ENCODE results near the gene ERC2. TPM values are rescaled to one million over a fixed set of nuclear protein-coding genes. Genes with fewer than 3 reads are reported as not detected.
A peak's percentile ranks its signal among the peaks of the same experiment; 100 is the strongest.
"Not testable (repeated sequence)": the region's sequence is repeated elsewhere in the genome, so short reads cannot be mapped to it uniquely, and the experiment has no call there.

Gene ERC2
- total RNA-seq, 6 donors from 2014 or later = 0.67 to 14.7 (median 1.3) TPM

DNA sequence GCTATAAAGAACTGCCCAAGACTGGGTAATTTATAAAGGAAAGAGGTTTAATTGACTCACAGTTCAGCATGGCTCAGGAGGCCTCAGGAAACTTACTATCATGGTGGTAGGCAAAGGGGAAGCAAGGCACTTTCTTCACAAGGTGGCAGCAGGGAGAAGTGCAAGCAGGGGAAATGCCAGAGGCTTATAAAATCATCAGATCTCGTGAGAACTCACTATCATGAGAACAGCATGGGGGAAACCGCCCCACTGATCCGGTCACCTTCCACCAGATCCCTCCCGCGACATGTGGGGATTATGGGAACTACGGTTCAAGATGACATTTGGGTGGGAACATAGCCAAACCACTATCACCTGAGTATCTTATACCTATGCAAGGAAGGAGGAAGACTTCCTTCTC lies 963.2 kb downstream of the ERC2 start:
- not testable (repeated sequence) for ATAC-seq (ENCODE audit: low FRiP score in 2 of 2); H3K4me1 ChIP-seq; H3K4me3 ChIP-seq; H3K9me3 ChIP-seq; H3K27me3 ChIP-seq; H3K36me3 ChIP-seq; H3K27ac ChIP-seq
- peak in 1 of 2 donors; percentile 25 for DNase-seq
- TF ChIP-seq, protein P1, sequence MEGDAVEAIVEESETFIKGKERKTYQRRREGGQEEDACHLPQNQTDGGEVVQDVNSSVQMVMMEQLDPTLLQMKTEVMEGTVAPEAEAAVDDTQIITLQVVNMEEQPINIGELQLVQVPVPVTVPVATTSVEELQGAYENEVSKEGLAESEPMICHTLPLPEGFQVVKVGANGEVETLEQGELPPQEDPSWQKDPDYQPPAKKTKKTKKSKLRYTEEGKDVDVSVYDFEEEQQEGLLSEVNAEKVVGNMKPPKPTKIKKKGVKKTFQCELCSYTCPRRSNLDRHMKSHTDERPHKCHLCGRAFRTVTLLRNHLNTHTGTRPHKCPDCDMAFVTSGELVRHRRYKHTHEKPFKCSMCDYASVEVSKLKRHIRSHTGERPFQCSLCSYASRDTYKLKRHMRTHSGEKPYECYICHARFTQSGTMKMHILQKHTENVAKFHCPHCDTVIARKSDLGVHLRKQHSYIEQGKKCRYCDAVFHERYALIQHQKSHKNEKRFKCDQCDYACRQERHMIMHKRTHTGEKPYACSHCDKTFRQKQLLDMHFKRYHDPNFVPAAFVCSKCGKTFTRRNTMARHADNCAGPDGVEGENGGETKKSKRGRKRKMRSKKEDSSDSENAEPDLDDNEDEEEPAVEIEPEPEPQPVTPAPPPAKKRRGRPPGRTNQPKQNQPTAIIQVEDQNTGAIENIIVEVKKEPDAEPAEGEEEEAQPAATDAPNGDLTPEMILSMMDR (IDR thresholded peaks at IDR 0.05) = peak in 3 of 6 experiments; percentile 18 to 27 (median 27)
- 52 to 62% methylated on average over 6 of the region's 6 CpGs for WGBS, 2 donors

DNA sequence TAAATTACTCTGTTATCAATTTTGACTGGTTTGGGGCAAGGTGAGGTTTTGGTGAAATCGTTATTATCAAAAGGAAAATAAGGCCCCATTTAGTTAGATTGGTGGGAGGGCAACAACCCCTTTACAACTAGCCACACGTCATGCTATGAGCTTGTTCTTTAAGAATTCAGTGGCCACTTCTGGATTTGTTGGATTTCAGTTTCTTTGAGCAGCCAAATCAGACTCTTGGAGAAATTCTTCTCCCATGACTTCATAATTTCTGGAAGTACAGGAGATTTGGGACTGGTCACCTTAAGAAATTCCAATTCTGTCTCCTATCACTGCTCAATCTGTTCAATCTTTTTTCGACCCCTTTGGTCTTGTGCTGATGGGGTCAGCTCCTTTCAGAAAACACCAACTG lies 966.4 kb downstream of the ERC2 start:
- Histone ChIP-seq H3K9me3 (no peaks in the 10 kb centered on the region), H3K27ac (no peak overlapping the region), H3K27me3 (no peaks in the 10 kb centered on the region), H3K4me1 (no peaks in the 10 kb centered on the region), H3K36me3 (no peaks in the 10 kb centered on the region), H3K4me3 (no peak overlapping the region)
- ATAC-seq (ENCODE audit: low FRiP score in 2 of 2) (no peak), DNase-seq (no peak)
- TF ChIP-seq POLR2A (IDR thresholded peaks at IDR 0.05) (no peak), POLR2AphosphoS5 (IDR thresholded peaks at IDR 0.05) (no peak), EP300 (IDR thresholded peaks at IDR 0.05) (no peak)
- TF ChIP-seq, protein P1 (IDR thresholded peaks at IDR 0.05) = no peak
- WGBS, 2 donors = 77 to 81% methylated on average over 3 of the region's 3 CpGs

DNA sequence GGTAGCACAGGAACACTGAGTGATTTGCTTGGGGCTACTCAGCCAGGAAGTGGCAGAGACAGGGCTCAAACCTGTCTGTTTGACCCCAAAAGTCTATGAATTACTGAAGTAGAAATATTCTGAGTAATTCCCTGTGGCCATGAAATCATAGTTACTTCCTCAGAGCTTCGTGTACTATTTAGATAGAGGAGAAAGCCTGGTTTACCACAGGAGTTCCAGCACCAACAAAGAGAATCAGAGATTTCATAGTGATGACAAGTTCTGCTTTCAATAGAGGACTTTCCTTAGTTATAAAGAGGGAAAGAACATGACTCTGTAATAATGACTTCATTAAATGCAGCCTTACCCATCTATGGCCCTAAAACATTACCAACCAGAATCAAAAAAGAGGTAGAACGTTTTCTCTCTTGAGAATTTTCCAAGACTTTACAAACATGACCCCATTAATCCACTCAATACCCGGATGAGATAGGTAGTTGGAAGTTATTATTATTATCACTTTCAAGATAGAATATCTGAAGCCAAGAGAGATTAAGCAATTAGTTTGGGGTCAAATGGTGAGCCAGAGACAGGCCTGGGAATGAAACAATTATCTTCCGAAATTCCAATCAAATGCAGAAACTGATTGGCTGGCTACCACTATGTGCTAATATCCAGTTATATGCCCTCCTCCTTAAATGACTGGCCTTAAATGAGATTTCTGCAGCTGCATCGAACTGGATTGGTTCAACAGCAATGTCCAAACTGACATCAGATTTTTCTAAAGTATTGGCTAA lies 967.5 kb downstream of the ERC2 start:
- ATAC-seq (ENCODE audit: low FRiP score in 2 of 2) (peak in 1 of 2 donors; percentile 54), DNase-seq (no peak)
- Histone ChIP-seq H3K4me1 (no peaks in the 10 kb centered on the region), H3K27me3 (no peaks in the 10 kb centered on the region), H3K4me3 (no peak overlapping the region), H3K36me3 (no peaks in the 10 kb centered on the region), H3K9me3 (no peaks in the 10 kb centered on the region), H3K27ac (no peak overlapping the region)
- TF ChIP-seq EP300 (IDR thresholded peaks at IDR 0.05) (no peak), POLR2AphosphoS5 (IDR thresholded peaks at IDR 0.05) (no peak), POLR2A (IDR thresholded peaks at IDR 0.05) (no peak)
- TF ChIP-seq, protein P1 (IDR thresholded peaks at IDR 0.05) = no peak
- WGBS, 2 donors = 71 to 76% methylated on average over 5 of the region's 5 CpGs

DNA sequence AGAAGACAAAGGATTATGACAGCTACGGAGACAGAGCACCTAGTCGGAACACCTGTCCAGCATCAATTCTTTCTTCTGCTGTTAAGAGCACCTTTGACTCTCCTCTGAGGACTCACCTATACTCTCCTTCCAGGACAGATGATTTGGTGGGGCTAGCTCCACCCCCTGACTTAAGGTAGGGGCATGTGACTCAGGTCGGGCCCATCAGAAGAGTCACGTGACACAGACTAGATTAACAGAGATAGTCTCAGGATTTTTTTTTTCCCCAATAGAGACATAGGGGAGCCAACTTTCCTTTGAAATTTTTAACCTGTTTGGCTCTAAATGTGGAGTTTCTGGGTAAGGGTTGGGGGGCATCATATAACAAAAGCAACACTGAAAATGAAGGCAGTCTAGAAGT lies 969.7 kb downstream of the ERC2 start:
- 83 to 85% methylated on average over 4 of the region's 4 CpGs for WGBS, 2 donors

More for the DNA sequence above, 969.7 kb downstream of the ERC2 start:
- Histone ChIP-seq H3K9me3 (no peaks in the 10 kb centered on the region), H3K4me3 (no peak overlapping the region), H3K27me3 (no peaks in the 10 kb centered on the region), H3K4me1 (no peaks in the 10 kb centered on the region), H3K36me3 (no peaks in the 10 kb centered on the region), H3K27ac (no peak overlapping the region)
- ATAC-seq (ENCODE audit: low FRiP score in 2 of 2) (no peak), DNase-seq (no peak)
- TF ChIP-seq POLR2A (IDR thresholded peaks at IDR 0.05) = no peak
- TF ChIP-seq POLR2AphosphoS5 (IDR thresholded peaks at IDR 0.05) = no peak
- no peak for TF ChIP-seq EP300 (IDR thresholded peaks at IDR 0.05)
- TF ChIP-seq, protein P1 (IDR thresholded peaks at IDR 0.05) = no peak

Data from upper lobe of left lung (tissue), 6 donors.